A172 (cell line): ENCODE data around the gene SNX2. TPM values are rescaled to one million over a fixed set of nuclear protein-coding genes. Genes with fewer than 3 reads are reported as not detected.
"Not testable (repeated sequence)": the region's sequence is repeated elsewhere in the genome, so short reads cannot be mapped to it uniquely, and the experiment has no call there.

Experiments
- DNase-seq: peaks from one replicate; pipeline ENCODE4 v3.0.0-alpha.2; 2015; ENCODE audit warnings: low spot score
- total RNA-seq: library from RNA; depleted of rRNA; stranded (reverse); fragments of >200 nt; shearing (Covaris generic); gene quantifications from 2 replicates; pipeline ENCODE4 v1.2.3, GENCODE V29; 2014; rRNA removed

Gene SNX2, protein sequence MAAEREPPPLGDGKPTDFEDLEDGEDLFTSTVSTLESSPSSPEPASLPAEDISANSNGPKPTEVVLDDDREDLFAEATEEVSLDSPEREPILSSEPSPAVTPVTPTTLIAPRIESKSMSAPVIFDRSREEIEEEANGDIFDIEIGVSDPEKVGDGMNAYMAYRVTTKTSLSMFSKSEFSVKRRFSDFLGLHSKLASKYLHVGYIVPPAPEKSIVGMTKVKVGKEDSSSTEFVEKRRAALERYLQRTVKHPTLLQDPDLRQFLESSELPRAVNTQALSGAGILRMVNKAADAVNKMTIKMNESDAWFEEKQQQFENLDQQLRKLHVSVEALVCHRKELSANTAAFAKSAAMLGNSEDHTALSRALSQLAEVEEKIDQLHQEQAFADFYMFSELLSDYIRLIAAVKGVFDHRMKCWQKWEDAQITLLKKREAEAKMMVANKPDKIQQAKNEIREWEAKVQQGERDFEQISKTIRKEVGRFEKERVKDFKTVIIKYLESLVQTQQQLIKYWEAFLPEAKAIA
- 95.4 and 97.5 TPM in 2 replicates for total RNA-seq

DNA sequence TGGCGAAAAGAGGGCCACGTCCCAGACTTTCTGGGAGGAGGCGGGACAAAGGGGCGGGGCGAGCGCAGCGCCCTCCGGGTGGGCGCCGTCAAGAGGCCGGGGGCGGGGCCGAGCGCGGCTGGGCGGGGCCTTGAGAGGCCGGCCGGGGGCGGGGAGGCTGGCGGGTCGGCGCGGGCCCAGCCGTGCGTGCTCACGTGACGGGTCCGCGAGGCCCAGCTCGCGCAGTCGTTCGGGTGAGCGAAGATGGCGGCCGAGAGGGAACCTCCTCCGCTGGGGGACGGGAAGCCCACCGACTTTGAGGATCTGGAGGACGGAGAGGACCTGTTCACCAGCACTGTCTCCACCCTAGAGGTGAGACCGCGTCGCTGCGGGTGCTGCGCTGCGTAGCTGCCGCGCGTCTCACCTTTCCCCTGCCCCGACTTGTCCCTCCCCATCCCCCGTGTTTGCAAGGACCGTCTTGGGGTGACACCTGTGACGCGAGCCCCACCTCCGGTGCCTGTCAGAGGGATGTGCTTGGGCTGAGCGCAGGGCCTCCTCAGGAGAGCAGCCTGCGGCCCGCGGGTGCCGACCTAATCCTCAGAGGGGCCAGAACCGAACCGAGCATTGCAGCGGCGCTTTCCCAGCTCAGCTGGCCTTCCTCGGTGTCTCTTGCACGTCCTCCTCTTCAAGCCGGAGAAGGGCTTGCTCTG, at the start of gene SNX2:
Gene SNX2, plus strand, starts transcription at position 220 of the 689 bp plus-strand sequence. Its CDS starts 24 bp downstream, at position 244.
- peak; percentile 64 for DNase-seq

DNA sequence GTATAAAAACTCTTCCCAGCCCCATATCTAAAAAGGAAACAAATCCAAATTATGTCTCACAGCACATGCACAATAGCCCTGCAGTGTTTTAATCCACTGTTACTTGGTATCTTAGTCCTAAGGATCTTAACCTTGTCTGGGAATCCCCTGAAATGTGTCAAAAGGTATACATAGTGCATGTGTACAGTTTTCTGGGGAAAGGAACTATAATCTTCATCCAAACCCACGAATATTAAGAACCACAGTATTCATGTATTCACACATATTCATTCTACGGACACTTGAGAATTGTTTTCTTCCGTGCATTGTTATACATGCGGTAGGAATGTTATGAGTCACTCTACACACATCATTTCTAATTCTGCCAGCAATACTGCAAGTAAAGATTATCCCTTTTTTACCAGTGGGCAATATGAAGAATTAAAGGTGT, 47.8 kb upstream of the SNX2 start:
- DNase-seq: peak; percentile 48

DNA sequence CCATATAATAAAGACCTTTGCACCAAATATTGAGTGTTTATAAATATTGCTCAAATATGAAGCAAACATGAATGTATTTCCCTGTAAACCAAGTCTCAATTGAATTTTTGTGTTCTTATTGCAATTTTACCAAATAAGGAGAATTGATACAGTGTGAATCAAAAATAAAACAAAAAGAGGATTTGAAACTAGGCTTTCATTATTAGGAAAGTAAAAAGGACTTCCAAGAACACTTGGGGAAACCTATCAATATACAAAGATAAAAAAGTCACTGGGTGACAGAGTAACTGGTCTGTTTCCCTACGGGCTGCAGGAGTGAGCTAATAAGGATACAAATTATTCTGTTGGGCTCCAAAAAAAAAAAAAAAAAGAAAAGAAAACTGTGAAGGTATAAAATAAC, 44.8 kb upstream of the SNX2 start:
- no peak for DNase-seq

DNA sequence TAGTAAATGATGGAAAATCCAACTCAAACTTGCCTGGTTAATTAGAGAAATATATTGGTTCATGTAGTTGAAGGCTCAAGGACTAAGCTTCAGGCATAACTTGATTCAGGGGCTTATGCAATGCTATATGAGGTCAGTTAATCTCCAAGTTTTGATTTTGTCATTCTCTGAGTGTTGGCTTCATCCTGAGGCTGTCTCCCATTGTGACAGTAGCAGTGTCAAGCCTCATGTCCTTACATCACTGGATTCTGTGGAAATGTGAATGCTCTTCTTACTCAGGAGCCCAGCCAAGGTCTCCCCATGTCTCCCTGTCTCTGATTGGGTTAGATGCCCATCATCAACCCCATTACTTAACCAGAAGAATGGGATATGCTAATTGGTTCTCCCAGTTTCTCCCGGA, 44.4 kb upstream of the SNX2 start:
- no peak for DNase-seq

DNA sequence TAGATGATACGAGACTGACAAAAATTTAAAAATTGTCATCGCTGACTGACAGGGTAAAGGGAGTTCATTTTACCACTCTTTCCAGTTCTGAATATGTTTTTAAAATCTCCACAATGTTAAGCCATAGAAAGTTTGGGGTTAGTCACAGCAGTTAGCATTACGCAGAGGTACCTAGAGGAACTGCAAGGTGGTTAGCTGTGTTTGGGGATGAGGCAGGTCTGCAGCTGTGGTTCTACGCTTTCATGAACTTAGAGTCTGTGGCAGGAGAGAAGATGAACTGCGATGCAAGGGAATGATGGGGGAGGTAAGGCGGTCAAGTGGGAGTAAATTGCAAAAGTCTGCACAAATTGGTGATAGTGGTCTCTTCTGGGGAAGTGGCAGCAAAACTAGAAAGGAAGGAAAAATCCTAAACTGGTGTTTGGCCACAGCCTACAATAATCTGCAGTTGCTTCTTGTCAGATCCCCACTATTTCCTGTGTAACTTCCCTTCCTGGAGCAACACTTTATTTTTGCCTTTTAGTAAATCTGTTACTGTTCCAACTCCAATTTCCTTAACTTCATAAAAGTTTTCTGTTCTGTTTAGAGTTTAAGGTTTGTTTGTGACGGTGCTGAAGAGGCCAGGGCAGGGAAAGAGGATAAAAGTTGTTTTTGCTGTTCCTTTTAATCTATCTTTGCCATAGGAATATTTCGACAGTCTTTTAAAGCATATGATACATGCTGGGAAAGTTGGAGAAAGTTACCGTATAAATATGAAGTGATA, 38.6 kb upstream of the SNX2 start:
- DNase-seq: no peak

DNA sequence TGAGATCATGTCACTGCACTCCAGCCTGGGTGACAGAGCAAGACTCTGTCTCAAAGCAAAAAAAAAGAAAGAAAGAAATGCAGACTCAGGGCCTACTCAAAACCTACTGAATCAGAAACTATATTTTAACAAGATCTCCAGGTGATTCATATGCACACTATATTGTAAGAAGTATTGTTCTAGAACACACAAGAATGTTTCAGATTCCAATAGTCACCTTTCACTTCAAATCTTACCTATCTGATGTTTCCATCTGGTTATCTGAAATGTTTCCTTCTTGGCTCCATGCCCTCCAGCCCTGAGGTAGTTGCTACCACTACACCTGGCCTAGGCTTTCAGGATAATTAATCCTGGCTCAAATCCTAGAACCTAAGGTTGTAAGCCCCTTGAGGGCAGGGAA, 36.8 kb upstream of the SNX2 start:
- no peak for DNase-seq

DNA sequence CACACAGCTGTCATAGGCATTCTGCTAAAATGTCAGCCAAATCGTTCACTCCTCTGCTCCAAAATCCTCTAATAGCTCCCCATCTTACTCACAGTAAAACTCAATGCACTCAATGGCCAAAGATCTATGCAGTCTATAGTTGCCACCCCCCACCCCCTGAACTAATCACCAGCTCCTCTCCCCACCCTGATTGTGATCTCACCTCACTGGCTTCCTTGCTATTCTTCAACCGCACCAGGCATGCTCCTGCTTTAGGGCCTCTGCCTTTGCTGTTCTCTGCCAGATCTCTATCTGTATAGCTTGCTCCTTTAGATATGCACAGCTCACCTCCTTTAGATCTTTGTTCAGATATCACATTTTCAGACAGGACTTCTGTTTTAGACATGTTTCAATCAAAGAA, 33.2 kb upstream of the SNX2 start:
- DNase-seq: no peak

DNA sequence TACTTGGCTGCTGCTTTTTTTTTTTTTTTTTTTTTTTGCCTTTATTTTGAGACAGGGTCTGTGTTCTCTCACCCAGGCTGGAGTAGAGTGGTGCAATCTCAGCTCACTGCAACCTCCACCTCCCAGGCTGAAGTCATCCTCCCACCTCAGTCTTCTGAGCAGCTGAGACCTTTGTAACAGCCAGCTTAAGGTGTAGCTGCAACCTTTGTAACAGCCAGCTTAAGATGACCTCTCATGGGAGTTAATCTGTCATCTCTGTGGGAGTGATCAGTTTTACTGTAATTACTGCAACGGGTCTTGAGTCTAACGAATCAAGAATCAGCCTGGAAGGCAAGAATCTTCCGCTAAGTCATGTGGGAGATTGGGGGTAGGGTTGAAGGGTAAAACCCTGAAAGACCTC, 31.6 kb upstream of the SNX2 start:
- no peak for DNase-seq

DNA sequence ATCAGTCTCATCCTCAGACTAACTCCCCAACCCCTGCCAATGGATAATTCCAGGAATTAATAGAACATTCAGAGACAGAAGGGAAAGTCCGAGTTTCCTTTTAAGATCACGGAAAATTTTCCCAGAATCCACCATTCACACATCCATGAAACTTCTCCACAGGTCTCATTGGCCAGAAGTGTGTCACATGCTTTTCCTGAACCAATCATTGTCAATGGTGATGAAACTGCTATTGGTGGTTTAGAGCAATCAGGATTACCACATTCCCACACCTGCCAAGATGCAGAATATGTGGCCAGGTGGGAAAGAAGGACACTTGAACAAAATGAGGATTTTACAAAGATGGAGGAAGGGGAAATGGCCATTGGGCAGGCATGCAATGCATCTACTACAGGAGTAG, 29.3 kb upstream of the SNX2 start:
- no peak for DNase-seq

DNA sequence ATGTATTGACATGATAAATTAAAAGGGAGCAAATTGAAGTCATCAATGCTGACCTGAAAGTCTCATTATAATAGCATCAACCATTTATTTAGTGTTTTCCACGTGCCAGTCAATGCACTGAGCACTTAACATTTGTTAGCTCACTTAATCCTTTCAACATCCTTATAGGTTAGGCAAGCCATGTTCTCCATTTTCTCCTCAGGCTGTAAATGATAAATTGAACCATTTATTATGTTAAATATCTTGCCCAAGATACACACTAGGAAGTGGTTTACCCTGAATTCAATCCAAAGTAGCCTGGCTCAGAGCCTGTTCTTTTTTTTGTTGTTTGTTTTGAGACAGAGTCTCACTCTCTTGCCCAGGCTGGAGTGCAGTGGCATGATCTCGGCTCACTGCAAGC, 25.0 kb upstream of the SNX2 start:
- no peak for DNase-seq

DNA sequence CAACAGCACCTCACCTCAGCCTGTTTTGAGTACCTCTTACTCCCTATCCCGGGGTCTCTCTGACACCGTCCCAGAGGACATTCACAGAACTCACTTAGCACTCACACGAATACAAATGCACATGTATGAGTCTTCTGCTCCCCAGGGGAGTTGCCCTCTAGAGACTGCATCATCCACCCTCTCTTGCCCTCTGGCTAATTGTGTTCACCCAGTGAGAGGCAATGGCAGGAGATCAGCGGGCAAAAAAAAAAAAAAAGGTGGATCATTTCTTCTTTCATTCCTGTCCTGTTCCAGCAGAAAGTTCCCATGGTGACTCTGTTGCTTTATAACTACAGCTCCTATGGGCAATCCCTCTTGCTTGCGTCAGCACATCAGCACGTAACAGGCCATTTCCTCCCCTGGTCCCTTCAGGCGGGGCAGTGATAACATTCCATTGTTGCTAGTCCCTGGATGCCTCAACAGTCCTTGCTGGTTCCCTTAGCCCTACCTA, 23.5 kb upstream of the SNX2 start:
- peak; percentile 4 for DNase-seq

DNA sequence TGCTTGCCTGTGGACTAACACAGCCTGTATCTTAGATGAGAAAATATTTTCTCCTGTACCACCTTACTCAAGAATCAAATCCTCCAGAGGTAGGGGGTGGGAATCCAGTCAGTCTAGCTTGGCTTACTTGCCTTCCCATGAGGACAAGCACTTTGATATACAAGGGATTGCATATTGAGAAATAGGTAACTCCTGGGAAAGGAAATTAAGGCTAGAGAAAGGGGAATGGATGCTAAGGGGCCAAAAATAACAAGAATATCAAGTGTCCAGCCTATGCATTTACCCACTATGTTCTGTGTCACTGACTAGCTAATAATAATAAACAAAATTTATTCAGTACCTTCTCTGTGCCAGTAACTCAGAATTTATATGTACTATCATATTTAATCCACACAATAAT, 21.4 kb upstream of the SNX2 start:
- DNase-seq: no peak

DNA sequence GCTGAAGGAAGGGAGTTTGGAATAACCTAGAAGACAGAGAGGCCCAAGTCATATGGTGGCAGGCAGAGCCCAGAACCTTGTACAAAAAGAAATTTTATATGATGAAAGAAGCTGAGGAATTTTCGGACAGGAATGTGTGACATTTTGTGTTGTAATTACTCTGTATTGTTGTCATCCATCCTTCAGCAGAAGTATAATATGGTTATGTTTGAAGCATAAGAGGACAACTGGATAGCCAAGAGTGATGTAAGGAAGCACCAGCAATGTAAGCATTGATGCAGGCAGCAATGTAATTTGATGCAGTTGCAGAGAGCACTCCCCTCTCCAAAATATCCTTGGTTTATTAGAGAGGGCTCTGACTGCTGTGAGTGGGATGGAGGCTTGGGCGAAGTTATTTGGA, 19.1 kb upstream of the SNX2 start:
- no peak for DNase-seq

DNA sequence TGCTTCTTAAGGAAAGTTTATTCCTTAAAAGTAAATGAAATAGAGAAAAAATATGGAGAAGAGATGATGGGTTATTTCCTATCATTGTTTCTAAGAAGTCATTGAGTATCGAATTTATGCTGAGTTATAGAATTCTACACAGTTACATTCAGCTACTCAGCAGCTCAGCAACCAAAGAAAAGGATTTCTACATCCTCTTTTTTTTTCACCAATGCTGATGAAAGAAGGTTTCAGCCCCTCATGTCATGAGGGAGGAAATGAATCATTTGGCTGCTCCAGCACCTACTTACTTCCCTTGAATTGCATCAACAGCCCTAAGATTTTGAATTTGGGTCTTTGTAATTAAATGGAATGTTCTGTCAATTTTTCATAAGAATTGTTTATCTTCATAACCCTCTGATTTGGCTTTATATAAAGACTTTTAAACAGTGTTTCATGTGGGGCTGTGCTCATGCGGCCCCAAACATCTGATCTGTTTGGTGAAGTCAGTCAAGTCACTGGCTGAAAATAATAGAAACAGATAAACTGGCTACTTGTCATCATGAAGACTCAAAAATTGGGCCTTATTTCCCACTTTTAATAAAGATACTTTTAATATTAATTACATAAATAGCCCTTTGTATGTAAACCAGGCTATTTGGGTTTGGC, 18.5 kb upstream of the SNX2 start:
- peak; percentile 62 for DNase-seq

DNA sequence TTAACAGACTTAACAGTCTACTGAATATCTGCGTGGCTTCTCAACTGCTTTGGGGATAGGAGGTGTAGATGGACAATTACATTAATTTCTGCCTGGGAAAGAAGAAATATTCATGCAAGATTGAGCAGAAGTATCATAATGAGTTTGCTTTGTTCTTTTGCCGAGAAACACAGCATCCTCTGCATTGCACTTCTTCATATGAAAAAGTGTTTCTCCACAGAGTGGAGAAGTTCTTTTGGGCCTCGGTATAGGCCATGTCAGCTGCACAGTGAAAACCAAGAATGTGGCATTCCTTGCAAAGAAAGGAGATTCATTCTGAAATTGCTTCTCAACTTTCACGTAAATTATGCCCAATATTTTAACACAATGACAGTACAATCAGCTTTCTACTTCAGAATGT, 17.6 kb upstream of the SNX2 start:
- DNase-seq: no peak

DNA sequence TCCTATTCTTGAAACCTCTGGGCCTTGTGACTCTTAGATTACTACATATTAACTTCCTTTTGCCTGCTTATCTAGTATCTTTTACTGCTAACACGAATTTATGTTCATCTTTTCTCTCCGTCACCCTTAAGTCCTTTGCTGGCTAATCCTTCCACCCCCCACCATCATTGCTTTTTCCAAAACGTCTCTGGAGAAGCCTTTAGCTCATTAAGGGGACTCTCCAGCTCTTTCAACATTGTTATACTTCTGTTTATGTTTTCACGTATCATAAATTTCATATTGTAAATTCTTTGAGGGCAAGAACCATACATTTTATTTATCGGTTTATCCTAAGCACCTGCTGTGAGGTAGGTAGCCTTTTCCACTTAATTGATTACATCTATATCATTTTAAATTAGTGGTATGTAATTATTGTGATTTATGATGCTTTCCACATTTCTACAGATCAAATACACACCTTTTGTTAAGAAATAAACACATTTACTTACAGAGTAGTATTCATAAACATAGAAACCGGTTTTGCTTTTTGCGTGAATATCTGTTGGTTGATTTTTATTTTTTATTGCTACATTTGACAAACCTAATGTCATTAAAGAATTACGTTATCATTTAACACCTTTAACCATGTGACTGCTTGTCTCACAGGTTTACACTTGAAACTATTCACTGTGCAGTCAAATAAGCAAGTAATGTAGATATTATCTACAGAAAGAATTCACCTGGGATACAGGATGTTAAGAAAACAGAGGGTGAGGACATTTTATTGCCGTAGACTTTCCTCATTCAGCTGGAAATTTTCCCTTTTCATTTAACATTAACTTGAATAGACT, 15.4 kb upstream of the SNX2 start:
- DNase-seq: no peak

DNA sequence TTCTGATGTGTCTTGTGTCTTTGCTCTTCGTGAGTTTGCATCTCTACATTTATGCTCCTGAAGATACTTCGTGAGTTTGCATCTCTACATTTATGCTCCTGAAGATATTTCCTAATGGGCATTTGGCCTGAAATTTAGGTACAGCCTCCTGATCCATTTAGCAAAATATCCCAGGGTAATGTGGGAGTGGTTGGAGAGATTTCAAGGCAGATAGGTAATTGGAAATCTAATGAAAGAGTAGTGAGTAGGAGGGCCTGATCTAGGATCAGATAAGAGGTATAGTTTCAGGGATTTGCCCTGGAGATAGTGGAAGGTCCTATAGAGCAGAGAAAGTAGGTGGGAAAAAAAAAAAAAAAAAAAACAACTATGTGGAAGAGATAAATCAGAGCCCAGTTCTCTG, 14.6 kb upstream of the SNX2 start:
- DNase-seq: no peak

DNA sequence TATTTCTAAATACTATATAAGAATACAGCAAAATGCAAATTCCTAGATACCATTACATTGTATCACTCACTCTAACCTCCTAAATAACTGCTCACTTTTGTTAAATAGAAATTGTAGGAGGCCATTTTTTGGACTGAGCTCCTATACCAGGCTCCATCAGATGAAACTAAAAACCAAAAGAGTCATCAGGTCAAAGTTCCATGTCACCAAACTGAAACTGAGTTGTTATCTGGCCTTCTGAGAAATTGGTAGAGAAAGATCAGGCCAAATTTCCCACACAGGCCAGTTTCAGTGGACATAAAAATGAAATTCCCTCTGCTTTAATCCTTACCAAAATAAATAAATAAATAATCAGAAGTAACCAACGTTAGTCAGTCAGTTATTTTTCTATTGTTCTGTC, 13.8 kb upstream of the SNX2 start:
- DNase-seq: no peak

DNA sequence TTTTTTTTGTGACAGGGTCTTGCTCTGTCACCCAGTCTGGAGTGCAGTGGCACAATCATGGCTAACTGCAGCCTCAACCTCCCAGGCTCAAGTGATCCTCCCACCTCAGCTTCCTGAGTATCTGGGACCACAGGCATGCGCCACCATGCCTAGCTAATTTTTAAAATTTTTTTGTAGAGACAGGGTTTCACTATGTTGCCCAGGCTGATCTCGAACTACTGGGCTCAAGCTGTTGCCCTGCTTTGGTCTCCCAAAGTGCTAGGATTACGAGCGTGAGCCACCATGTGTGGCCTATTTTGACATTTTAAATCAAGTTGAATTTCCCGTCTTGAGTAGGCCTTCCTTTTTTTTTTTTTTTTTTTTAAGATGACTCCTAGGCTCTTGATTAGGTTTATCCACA, 13.0 kb upstream of the SNX2 start:
- not testable (repeated sequence) for DNase-seq

DNA sequence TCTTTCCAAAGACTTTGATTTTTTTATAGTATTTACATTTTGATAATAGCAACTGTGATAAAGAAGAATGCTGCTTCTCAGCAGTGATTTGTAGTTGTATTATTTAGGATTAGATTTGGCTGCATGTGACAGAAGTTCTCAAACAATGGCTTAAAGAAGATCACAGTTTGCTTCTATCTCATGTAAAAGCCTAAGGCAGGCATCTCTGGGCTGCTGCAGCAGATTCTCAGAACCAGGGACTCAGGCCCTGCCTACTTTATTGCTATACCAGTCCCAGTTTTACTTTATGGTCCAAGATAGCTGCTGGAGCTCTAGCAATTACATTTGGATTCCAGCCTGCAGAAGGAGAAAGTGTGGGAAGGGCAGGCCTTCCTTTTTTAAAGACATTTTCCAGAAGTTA, 8.8 kb upstream of the SNX2 start:
- no peak for DNase-seq

DNA sequence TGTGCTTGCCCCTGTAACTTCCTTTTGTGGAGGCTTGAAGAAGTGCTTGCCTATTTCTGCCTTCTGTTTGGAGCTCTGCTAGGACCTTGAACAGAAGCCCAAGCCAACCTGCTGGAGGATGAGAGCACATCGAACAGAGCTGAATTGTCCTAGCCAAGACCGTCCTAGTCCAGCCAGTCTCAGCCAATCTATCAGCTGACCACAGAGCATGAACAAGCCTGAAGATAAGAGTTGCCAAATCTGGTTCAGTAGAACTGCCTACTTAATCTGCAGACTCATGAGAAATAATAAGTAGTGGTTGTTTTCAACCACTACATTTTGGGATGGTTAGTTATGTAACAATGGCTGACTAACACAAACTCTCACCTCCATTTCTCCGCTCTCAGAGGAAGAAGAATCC, 4.4 kb upstream of the SNX2 start:
- DNase-seq: no peak
